ENCODE data around the gene PTGS1. TPM values are rescaled to one million over a fixed set of nuclear protein-coding genes. Genes with fewer than 3 reads are reported as not detected.

The PTGS1 gene
- total and polyA plus RNA-seq, 9 of the 15 experiments (the other 6 are each of a cell fraction or from before 2014, with no cell fraction given), result 3.4 to 12.9 (median 5.3) TPM

DNA sequence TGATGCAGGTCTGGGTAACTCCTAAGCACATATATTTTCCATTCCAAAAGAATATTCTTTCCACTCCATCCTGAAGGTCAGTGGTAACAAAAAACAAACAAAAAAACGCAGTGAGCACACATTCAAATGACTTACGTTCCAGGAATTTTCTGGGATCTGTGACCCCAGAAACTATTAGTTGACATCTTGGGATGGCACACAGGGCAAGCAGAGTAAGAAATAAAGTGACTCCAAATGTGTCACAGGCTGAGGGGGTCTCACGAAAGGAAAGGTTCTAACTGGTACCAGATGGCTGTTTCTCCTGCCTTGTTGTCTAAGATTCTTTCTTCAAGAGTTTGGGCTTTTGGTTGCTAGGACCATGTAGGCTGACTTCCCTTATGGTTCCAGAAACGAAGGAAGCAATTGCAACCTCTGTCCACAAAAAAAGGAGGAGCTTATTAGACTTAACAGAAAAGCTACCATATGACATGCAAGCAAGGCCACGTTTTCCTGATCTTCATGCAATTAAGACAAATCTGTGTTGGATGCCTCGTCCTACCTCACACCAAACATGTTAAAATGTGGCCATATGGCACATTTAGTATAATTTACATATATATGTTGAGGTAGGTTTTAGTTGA is 32.7 kb downstream of the PTGS1 start:
- H4K20me1 ChIP-seq (replicated peaks; ENCODE audit: control insufficient read depth, insufficient read depth, low read length), result no peaks in the 10 kb centered on the region
- FAIRE-seq (no peak), DNase-seq (ENCODE audit: extremely low read depth in 1 of 4, low spot score in 3 of 4) (no peak), ATAC-seq (no peak)
- intact Hi-C loops (cut with micrococcal nuclease) (no loop called here), in situ Hi-C loops (cut with MboI) (no loop called here)
- no peaks in the 10 kb centered on the region for H3K9me1 ChIP-seq (ENCODE audit: control insufficient read depth, insufficient read depth, low read length)
- 0 out of 2 replicates have a peak overlapping the region, but pooled peaks have one; percentile 9 for H2AFZ ChIP-seq (ENCODE audit: low read depth, low read length)
- no peaks in the 10 kb centered on the region; the same call in 1 of the 2 replicates for H3K9me3 ChIP-seq (replicated peaks; ENCODE audit: control insufficient read depth, insufficient read depth, low read depth, low read length)
- no peak overlapping the region for H3K4me2 ChIP-seq (ENCODE audit: insufficient read depth, low read length)
- no peak overlapping the region for H3K4me3 ChIP-seq
- POLR2A ChIA-PET, result interaction anchor here (2.6 kb wide), 1 partner anchor 9 kb away, joined by 8 read pairs; no protein-coding TSS in a partner anchor
- TF ChIP-seq NUFIP1 (IDR thresholded peaks at IDR 0.05; ENCODE audit: partially characterized antibody), result no peak
- TF ChIP-seq, protein P1, sequence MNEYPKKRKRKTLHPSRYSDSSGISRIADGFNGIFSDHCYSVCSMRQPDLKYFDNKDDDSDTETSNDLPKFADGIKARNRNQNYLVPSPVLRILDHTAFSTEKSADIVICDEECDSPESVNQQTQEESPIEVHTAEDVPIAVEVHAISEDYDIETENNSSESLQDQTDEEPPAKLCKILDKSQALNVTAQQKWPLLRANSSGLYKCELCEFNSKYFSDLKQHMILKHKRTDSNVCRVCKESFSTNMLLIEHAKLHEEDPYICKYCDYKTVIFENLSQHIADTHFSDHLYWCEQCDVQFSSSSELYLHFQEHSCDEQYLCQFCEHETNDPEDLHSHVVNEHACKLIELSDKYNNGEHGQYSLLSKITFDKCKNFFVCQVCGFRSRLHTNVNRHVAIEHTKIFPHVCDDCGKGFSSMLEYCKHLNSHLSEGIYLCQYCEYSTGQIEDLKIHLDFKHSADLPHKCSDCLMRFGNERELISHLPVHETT (CRISPR knock-in tag; conservative IDR thresholded peaks at IDR 0.05 in 1 of 2, IDR thresholded peaks at IDR 0.05 in 1 of 2), result no peak
- TF ChIP-seq PCBP1 (IDR thresholded peaks at IDR 0.05; ENCODE audit: low read depth, low read length, poor library complexity, severe bottlenecking), result no peak
- TF ChIP-seq, protein P2, sequence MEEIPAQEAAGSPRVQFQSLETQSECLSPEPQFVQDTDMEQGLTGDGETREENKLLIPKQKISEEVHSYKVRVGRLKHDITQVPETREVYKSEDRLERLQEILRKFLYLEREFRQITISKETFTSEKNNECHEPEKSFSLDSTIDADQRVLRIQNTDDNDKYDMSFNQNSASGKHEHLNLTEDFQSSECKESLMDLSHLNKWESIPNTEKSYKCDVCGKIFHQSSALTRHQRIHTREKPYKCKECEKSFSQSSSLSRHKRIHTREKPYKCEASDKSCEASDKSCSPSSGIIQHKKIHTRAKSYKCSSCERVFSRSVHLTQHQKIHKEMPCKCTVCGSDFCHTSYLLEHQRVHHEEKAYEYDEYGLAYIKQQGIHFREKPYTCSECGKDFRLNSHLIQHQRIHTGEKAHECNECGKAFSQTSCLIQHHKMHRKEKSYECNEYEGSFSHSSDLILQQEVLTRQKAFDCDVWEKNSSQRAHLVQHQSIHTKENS (CRISPR knock-in tag; IDR thresholded peaks at IDR 0.05), result no peak
- TF ChIP-seq, protein P3, sequence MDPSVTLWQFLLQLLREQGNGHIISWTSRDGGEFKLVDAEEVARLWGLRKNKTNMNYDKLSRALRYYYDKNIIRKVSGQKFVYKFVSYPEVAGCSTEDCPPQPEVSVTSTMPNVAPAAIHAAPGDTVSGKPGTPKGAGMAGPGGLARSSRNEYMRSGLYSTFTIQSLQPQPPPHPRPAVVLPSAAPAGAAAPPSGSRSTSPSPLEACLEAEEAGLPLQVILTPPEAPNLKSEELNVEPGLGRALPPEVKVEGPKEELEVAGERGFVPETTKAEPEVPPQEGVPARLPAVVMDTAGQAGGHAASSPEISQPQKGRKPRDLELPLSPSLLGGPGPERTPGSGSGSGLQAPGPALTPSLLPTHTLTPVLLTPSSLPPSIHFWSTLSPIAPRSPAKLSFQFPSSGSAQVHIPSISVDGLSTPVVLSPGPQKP (CRISPR knock-in tag; IDR thresholded peaks at IDR 0.05), result no peak
- TF ChIP-seq TCF7L2 (IDR thresholded peaks at IDR 0.05; ENCODE audit: low read depth, low read length), result no peak
- TF ChIP-seq TCFL5 (CRISPR knock-in tag; conservative IDR thresholded peaks at IDR 0.05), result no peak
- no peak for TF ChIP-seq BRD9 (IDR thresholded peaks at IDR 0.05; ENCODE audit: low read depth, partially characterized antibody)
- no peak for TF ChIP-seq ZNF551 (CRISPR knock-in tag; IDR thresholded peaks at IDR 0.05)
- no peak for TF ChIP-seq GABPA (tag; conservative IDR thresholded peaks at IDR 0.05; ENCODE audit: low read depth)
- TF ChIP-seq NEUROD1 (IDR thresholded peaks at IDR 0.05; ENCODE audit: borderline replicate concordance, low read depth, low read length, partially characterized antibody), result no peak
- TF ChIP-seq MIER1 (IDR thresholded peaks at IDR 0.05; ENCODE audit: low read depth), result no peak
- no peak for TF ChIP-seq HSF4 (CRISPR knock-in tag; IDR thresholded peaks at IDR 0.05; ENCODE audit: borderline replicate concordance)
- no peak for TF ChIP-seq NFIX (CRISPR knock-in tag; IDR thresholded peaks at IDR 0.05; ENCODE audit: low read depth)
- no peak for TF ChIP-seq DLX4 (CRISPR knock-in tag; IDR thresholded peaks at IDR 0.05)
- TF ChIP-seq, protein P4, sequence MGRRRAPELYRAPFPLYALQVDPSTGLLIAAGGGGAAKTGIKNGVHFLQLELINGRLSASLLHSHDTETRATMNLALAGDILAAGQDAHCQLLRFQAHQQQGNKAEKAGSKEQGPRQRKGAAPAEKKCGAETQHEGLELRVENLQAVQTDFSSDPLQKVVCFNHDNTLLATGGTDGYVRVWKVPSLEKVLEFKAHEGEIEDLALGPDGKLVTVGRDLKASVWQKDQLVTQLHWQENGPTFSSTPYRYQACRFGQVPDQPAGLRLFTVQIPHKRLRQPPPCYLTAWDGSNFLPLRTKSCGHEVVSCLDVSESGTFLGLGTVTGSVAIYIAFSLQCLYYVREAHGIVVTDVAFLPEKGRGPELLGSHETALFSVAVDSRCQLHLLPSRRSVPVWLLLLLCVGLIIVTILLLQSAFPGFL (CRISPR knock-in tag; IDR thresholded peaks at IDR 0.05), result no peak
- H3K9ac ChIP-seq (ENCODE audit: insufficient read depth in 1 of 2, low read depth in 2 of 2, low read length in 2 of 2), result no peak overlapping the region
- no peaks in the 10 kb centered on the region for H3K36me3 ChIP-seq (ENCODE audit: control insufficient read depth, insufficient read depth, low read length)
- BruUV-seq (replicated peaks), result no TSS peak
- H3K27me3 ChIP-seq (ENCODE audit: control insufficient read depth in 2 of 2, insufficient read depth in 2 of 2, low read length in 2 of 2), result no peaks in the 10 kb centered on the region
- H3K4me1 ChIP-seq (replicated peaks in 1 of 2; ENCODE audit: control insufficient read depth in 2 of 2, insufficient read depth in 2 of 2, low read length in 2 of 2), result peaks cover 3 to 17% of the 10 kb centered on the region in 2 experiments; a peak in 4 of 5 replicates
- no peak overlapping the region for H3K27ac ChIP-seq (ENCODE audit: extremely low read depth, low read depth, low read length)
- 11% methylated on average over 6 of the region's 6 CpGs for WGBS (ENCODE audit: insufficient coverage, low coverage, missing lambda C conversion rate)
- H3K79me2 ChIP-seq (ENCODE audit: control insufficient read depth, insufficient read depth, low read length), result no peaks in the 10 kb centered on the region
- CTCF ChIA-PET (ENCODE audit: low intra/inter-chr PET ratio), result no interaction called here
